ENCODE measurements around the gene APCDD1.

- TF ChIP-seq CTCF (IDR thresholded peaks at IDR 0.05; ENCODE audit: low read length), result peak; percentile 70
- TF ChIP-seq EZH2phosphoT487 (IDR thresholded peaks at IDR 0.05; ENCODE audit: low read length), result no peak
- TF ChIP-seq EZH2 (optimal IDR thresholded peaks at IDR 0.05; ENCODE audit: low read depth, low read length), result no peak
Observed at GRCh38 chr18:10490401-10491165, 36.1 kb downstream of the APCDD1 start.
